Measurements from ENCODE around the gene ERV3-1.
"Not testable (repeated sequence)": the region's sequence is repeated elsewhere in the genome, so short reads cannot be mapped to it uniquely, and the experiment has no call there.

DNA sequence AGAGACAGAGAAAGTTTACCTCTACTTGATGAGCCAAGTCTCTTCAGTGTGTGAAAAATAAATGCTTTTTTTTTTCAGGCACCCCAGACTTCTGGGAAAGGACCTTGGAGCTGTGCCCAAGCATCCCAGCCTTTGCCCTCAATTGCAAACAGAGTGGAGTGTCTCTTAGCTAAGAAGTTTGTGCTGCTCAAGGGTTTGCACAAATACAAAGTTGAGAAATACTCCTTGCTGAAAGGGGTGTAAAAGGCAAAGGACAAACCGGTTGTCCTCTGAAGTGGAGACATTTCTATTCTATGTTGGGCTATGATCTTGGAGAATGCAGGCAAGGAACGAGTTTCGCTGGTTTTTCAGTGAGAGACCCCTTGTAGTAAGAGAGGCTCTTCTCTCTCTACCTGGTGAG, 14.5 kb upstream of the ERV3-1 start:
- not testable (repeated sequence) for TF ChIP-seq POLR2AphosphoS5, TAF1 (IDR thresholded peaks at IDR 0.05; ENCODE audit: low read depth, low read length)

Data from GM12891 (cell line).